ENCODE data around the gene MMP2. TPM values are rescaled to one million over a fixed set of nuclear protein-coding genes. Genes with fewer than 3 reads are reported as not detected.

Gene MMP2
- total and polyA plus RNA-seq, 2 donors (not counting 1 experiment from before 2014, with no cell fraction given): 760 to 1,311 TPM

DNA sequence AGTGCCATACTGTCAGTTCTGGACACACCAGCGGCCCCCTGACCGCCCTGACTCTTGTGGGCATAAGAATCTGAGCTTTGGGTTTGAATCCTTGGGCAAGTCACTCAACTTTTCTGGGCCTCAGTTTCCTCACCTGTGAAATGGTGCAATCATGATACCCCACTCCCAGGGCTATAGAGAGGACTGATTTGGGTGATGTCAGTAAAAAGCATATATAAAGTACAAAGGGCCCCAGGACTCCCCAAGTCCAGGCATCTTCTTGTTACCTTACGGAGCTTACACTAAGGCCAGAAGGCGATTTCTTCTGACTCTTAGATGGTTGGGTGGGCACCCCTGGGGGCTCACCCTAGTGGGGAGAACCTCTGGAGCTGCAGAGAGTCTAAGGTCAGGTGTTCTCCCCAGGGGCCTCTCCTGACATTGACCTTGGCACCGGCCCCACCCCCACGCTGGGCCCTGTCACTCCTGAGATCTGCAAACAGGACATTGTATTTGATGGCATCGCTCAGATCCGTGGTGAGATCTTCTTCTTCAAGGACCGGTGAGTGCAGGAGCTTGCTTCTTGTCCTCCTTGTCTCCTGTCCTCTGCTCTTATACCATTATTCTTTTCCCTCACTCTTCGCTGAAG is 13.9 kb downstream of the MMP2 start:
- Histone ChIP-seq H3K27me3 (ENCODE audit: control insufficient read depth, insufficient read depth, low read length) (no peaks in the 10 kb centered on the region), H3K36me3 (ENCODE audit: control insufficient read depth, insufficient read depth, low read length) (peaks cover 45% of the 10 kb centered on the region), H3K9ac (ENCODE audit: insufficient read depth, low read length) (no peak overlapping the region), H3K27ac (ENCODE audit: insufficient read depth, low read length) (no peak overlapping the region), H3K79me2 (ENCODE audit: control insufficient read depth, insufficient read depth, low read length) (peaks cover 2% of the 10 kb centered on the region), H3K4me3 (replicated peaks in 1 of 4; ENCODE audit: control extremely low read depth in 1 of 4, insufficient read depth in 1 of 4, low read depth in 3 of 4, low read length in 4 of 4) (no peak overlapping the region), H2AFZ (ENCODE audit: low read length) (no peak overlapping the region), H3K4me2 (ENCODE audit: extremely low read depth, insufficient read depth, low read length) (no peak overlapping the region), H3K9me3 (ENCODE audit: control insufficient read depth, insufficient read depth, low read depth, low read length) (no peaks in the 10 kb centered on the region), H4K20me1 (ENCODE audit: control insufficient read depth, extremely low read depth, insufficient read depth, low read length) (no peaks in the 10 kb centered on the region), H3K4me1 (ENCODE audit: control insufficient read depth, extremely low read depth, insufficient read depth, low read length) (peaks cover 19% of the 10 kb centered on the region)
- no peak for TF ChIP-seq EZH2 (IDR thresholded peaks at IDR 0.05; ENCODE audit: low read length, missing control alignments)
- TF ChIP-seq, protein P1, sequence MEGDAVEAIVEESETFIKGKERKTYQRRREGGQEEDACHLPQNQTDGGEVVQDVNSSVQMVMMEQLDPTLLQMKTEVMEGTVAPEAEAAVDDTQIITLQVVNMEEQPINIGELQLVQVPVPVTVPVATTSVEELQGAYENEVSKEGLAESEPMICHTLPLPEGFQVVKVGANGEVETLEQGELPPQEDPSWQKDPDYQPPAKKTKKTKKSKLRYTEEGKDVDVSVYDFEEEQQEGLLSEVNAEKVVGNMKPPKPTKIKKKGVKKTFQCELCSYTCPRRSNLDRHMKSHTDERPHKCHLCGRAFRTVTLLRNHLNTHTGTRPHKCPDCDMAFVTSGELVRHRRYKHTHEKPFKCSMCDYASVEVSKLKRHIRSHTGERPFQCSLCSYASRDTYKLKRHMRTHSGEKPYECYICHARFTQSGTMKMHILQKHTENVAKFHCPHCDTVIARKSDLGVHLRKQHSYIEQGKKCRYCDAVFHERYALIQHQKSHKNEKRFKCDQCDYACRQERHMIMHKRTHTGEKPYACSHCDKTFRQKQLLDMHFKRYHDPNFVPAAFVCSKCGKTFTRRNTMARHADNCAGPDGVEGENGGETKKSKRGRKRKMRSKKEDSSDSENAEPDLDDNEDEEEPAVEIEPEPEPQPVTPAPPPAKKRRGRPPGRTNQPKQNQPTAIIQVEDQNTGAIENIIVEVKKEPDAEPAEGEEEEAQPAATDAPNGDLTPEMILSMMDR (conservative IDR thresholded peaks at IDR 0.05 in 1 of 2, IDR thresholded peaks at IDR 0.05 in 1 of 2; ENCODE audit: low read depth in 1 of 2, low read length in 2 of 2): no peak
- no peak for DNase-seq (ENCODE audit: low read depth in 2 of 2)

DNA sequence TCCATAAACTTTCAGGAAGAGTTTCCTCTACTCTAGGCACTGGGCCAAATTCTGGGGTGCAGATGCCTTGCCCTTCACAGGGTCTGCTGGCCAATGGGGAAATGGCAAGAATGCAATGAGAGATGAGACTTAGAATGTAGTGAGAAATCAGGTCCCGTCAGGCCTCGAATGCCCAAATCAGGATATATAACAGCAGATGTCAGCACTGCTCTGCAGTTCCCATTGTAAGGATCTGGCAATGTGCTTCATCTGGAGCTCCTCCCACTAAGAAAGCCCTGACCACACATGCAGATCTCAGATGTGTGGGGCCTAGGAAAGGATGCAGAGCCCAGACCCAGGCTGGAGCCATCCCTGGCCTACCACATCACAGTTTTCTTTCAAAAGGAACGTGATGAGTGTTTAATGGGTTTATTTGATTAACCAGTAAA is 16.0 kb downstream of the MMP2 start:
- Histone ChIP-seq H4K20me1 (ENCODE audit: control insufficient read depth, extremely low read depth, insufficient read depth, low read length) (no peaks in the 10 kb centered on the region), H3K79me2 (ENCODE audit: control insufficient read depth, insufficient read depth, low read length) (no peaks in the 10 kb centered on the region), H3K4me1 (ENCODE audit: control insufficient read depth, extremely low read depth, insufficient read depth, low read length) (peaks cover 15% of the 10 kb centered on the region), H3K4me3 (replicated peaks in 1 of 4; ENCODE audit: control extremely low read depth in 1 of 4, insufficient read depth in 1 of 4, low read depth in 3 of 4, low read length in 4 of 4) (no peak overlapping the region), H3K27ac (ENCODE audit: insufficient read depth, low read length) (peak overlapping the region; percentile 68), H3K4me2 (ENCODE audit: extremely low read depth, insufficient read depth, low read length) (peak overlapping the region; percentile 11), H3K9ac (ENCODE audit: insufficient read depth, low read length) (no peak overlapping the region), H3K27me3 (ENCODE audit: control insufficient read depth, insufficient read depth, low read length) (no peaks in the 10 kb centered on the region), H3K36me3 (ENCODE audit: control insufficient read depth, insufficient read depth, low read length) (peaks cover 30% of the 10 kb centered on the region), H3K9me3 (ENCODE audit: control insufficient read depth, insufficient read depth, low read depth, low read length) (no peaks in the 10 kb centered on the region), H2AFZ (ENCODE audit: low read length) (no peak overlapping the region)
- peak; percentile 95 to 97 for DNase-seq (ENCODE audit: low read depth in 2 of 2)
- TF ChIP-seq, protein P1 (conservative IDR thresholded peaks at IDR 0.05 in 1 of 2, IDR thresholded peaks at IDR 0.05 in 1 of 2; ENCODE audit: low read depth in 1 of 2, low read length in 2 of 2): peak; percentile 10 to 32
- TF ChIP-seq EZH2 (IDR thresholded peaks at IDR 0.05; ENCODE audit: low read length, missing control alignments): no peak

DNA sequence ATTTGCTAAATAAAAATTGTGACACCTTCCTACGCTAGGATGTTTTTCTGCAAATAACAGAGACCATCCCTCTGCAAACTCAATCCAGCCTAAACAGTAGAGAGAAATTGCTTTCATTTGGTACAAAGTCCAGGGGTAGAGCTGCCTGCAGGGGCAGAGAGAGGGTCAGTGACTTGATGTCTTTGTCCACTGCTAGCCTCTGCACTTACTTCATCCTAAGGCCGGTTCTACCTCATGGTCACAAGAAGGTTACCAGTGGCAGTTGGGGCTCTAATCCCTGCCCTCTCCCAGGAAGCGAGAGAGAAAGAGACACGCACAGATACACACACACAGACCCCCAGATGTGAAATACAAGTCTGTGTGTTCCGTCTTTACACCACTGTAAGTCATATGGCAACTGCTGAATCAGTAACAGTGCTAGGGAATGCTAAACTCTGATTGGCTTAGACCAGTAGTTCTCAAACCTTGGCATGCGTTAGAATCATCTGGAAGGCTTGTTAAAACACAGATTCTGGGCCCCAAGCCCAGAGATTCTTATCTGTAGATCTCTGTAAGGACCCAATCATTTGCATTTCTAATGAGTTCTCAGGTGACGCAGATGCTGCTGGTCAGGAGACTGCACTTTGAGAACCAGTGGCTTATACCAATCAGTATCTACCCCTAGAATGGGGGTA is 16.8 kb downstream of the MMP2 start:
- DNase-seq (ENCODE audit: low read depth in 2 of 2): peak; percentile 89 to 98
- no peaks in the 10 kb centered on the region for H3K27me3 ChIP-seq (ENCODE audit: control insufficient read depth, insufficient read depth, low read length)
- H3K4me3 ChIP-seq (replicated peaks in 1 of 4; ENCODE audit: control extremely low read depth in 1 of 4, insufficient read depth in 1 of 4, low read depth in 3 of 4, low read length in 4 of 4): no peak overlapping the region
- peaks cover 29% of the 10 kb centered on the region for H3K36me3 ChIP-seq (ENCODE audit: control insufficient read depth, insufficient read depth, low read length)
- H3K27ac ChIP-seq (ENCODE audit: insufficient read depth, low read length): peak overlapping the region; percentile 68
- H3K79me2 ChIP-seq (ENCODE audit: control insufficient read depth, insufficient read depth, low read length): no peaks in the 10 kb centered on the region
- no peak overlapping the region for H3K4me2 ChIP-seq (ENCODE audit: extremely low read depth, insufficient read depth, low read length)
- H3K4me1 ChIP-seq (ENCODE audit: control insufficient read depth, extremely low read depth, insufficient read depth, low read length): peaks cover 21% of the 10 kb centered on the region
- H2AFZ ChIP-seq (ENCODE audit: low read length): no peak overlapping the region
- H4K20me1 ChIP-seq (ENCODE audit: control insufficient read depth, extremely low read depth, insufficient read depth, low read length): no peaks in the 10 kb centered on the region
- H3K9me3 ChIP-seq (ENCODE audit: control insufficient read depth, insufficient read depth, low read depth, low read length): no peaks in the 10 kb centered on the region
- TF ChIP-seq, protein P1 (conservative IDR thresholded peaks at IDR 0.05 in 1 of 2, IDR thresholded peaks at IDR 0.05 in 1 of 2; ENCODE audit: low read depth in 1 of 2, low read length in 2 of 2): no peak
- no peak for TF ChIP-seq EZH2 (IDR thresholded peaks at IDR 0.05; ENCODE audit: low read length, missing control alignments)
- peak overlapping the region; percentile 20 for H3K9ac ChIP-seq (ENCODE audit: insufficient read depth, low read length)

Data from fibroblast of lung (primary cell).